CD4-positive, alpha-beta memory T cell (primary cell): ENCODE measurements around the gene TTC23L. TPM values are rescaled to one million over a fixed set of nuclear protein-coding genes. Genes with fewer than 3 reads are reported as not detected.

Experiments
- CTCF ChIA-PET: fragments of 350-600 bp; sonication (Branson Sonifier 250); formaldehyde crosslinking; loops from one replicate; lab custom pipeline; 2021; ENCODE audit warnings: inconsistent platforms; ENCODE audit not compliant: partially characterized antibody; lab: Charles Lee
- POLR2A ChIA-PET: fragments of 350-600 bp; sonication (Branson Sonifier 250); formaldehyde crosslinking; loops from one replicate; lab custom pipeline; 2021; ENCODE audit not compliant: partially characterized antibody; lab: Charles Lee
- DNase-seq, 5 donors: peaks; one replicate each; pipeline versions ENCODE4 v3.0.0 to v3.0.0-alpha.2; 2020 to 2022; ENCODE audit warnings: mixed read lengths in 1 of 5
- H3K27ac ChIP-seq: one replicate; pipeline ENCODE4 v1.7.0; 2013; ENCODE audit warnings: low read depth, low read length
- H3K27me3 ChIP-seq: 2 replicates; pipeline ENCODE4 v1.7.0; 2013; ENCODE audit warnings: mild to moderate bottlenecking, low read length, moderate library complexity; ENCODE audit not compliant: insufficient read depth
- H3K36me3 ChIP-seq: 2 replicates; pipeline ENCODE4 v1.7.0; 2013; ENCODE audit warnings: mild to moderate bottlenecking, low read length, moderate library complexity; ENCODE audit not compliant: insufficient read depth
- H3K4me1 ChIP-seq: 2 replicates; pipeline ENCODE4 v1.7.0; 2013; ENCODE audit warnings: mild to moderate bottlenecking, low read length, moderate library complexity; ENCODE audit not compliant: insufficient read depth
- H3K4me3 ChIP-seq, 2 donors: one replicate each; pipeline ENCODE4 v1.7.0; 2013; ENCODE audit warnings: low read length in 2 of 2, mild to moderate bottlenecking in 1 of 2
- H3K9me3 ChIP-seq, 2 donors: one replicate each; pipeline ENCODE4 v1.7.0; 2013; ENCODE audit warnings: low read length in 2 of 2, control low read depth in 1 of 2; ENCODE audit not compliant: control insufficient read depth in 1 of 2
- H3K27ac Mint-ChIP-seq, 7 donors: one replicate each; pipeline ENCODE4 v1.8.0; 2020 to 2021; ENCODE audit warnings: mixed read lengths in 7 of 7, mild to moderate bottlenecking in 6 of 7, inconsistent platforms in 3 of 7, moderate library complexity in 3 of 7
- H3K27me3 Mint-ChIP-seq, 2 donors: one replicate each; pipeline ENCODE4 v1.8.0; 2020 to 2021; ENCODE audit warnings: mixed read lengths in 2 of 2
- H3K36me3 Mint-ChIP-seq, 2 donors: one replicate each; pipeline ENCODE4 v1.8.0; 2020 to 2021; ENCODE audit warnings: mixed read lengths in 2 of 2, inconsistent platforms in 1 of 2, mild to moderate bottlenecking in 1 of 2
- H3K4me1 Mint-ChIP-seq, 4 donors: one replicate each; pipeline ENCODE4 v1.8.0; 2020 to 2021; ENCODE audit warnings: mixed read lengths in 4 of 4, mild to moderate bottlenecking in 1 of 4
- H3K4me3 Mint-ChIP-seq, 8 donors: one replicate each; pipeline ENCODE4 v1.8.0; 2020 to 2021; ENCODE audit warnings: mixed read lengths in 8 of 8, mild to moderate bottlenecking in 7 of 8, moderate library complexity in 6 of 8, inconsistent platforms in 3 of 8
- H3K9me3 Mint-ChIP-seq, 8 donors: one replicate each; pipeline ENCODE4 v1.8.0; 2020 to 2021; ENCODE audit warnings: mixed read lengths in 8 of 8, mild to moderate bottlenecking in 5 of 8, inconsistent platforms in 3 of 8, moderate library complexity in 1 of 8
- intact Hi-C: fragments of 100-400 bp; cut with micrococcal nuclease; formaldehyde crosslinking; loops from one replicate; pipeline ENCODE4 v1.15.1; 2023
- polyA plus RNA-seq, 2 donors: library from polyadenylated mRNA; unstranded; fragments of 300-500 nt; fragmentation: Illumina TruSeq; gene quantifications; one replicate each; pipeline ENCODE4 v1.2.3, GENCODE V29; 2021
- total RNA-seq, 2 experiments: library from RNA; stranded (reverse); gene quantifications; one replicate each; pipeline ENCODE4 v1.2.3, GENCODE V29; 2021

The TTC23L gene
- total and polyA plus RNA-seq, 4 experiments from 2014 or later = 0.47 TPM; not detected in 3

DNA sequence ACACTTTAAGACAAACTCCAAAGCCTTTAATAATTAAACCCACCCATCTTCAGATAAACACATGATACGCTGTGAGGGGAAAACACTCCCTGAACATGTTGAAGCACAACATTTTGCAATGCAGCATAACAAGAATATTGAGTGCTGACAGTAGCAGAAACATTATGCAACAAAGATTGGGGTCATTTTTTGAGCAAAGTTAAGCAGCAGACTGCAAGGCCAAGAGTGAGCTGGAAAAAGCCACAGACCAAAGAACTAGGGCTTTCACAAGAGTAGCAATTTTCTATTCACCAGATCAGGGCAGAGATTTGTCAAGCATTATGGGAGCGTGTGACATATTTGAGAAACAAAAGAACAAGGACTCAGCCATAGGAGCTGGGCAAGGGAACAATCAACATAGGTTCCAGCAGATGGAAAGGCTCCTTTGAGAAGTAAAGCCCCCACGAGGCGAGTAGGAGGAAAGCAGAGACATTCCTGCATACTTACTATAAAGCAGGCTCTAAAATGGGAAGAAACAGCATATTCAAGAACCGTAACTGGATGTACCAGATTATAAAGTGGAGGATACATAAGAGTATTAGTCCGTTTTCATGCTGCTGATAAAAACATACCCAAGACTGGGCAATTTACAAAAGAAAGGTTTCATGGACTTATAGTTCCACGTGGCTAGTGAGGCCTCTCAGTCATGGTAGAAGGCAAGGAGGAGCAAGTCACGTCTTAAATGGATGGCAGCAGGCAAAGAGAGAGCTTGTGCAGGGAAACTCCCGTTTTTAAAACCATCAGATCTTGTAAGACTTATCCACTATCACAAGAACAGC is 4.8 kb upstream of the TTC23L start:
- intact Hi-C loops = no loop called here
- Histone ChIP-seq H3K27me3 (no peaks in the 10 kb centered on the region), H3K4me1 (peaks cover 7% of the 10 kb centered on the region), H3K9me3 (no peaks in the 10 kb centered on the region), H3K36me3 (no peaks in the 10 kb centered on the region), H3K4me3 (no peak overlapping the region), H3K27ac (no peak overlapping the region)
- H3K36me3 Mint-ChIP-seq = peaks cover 0 to 1% of the 10 kb centered on the region in 2 donors
- POLR2A ChIA-PET = no interaction called here
- CTCF ChIA-PET = interaction anchor here (1.1 kb wide), 1 partner anchor 13 kb away, joined by 3 read pairs; no protein-coding TSS in a partner anchor
- peak overlapping the region in 1 of 7 donors; percentile 85 for H3K27ac Mint-ChIP-seq
- peaks cover 2 to 10% (median 6%) of the 10 kb centered on the region in 4 donors for H3K4me1 Mint-ChIP-seq
- DNase-seq = no peak
- H3K4me3 Mint-ChIP-seq = no peak overlapping the region
- no peaks in the 10 kb centered on the region for H3K27me3 Mint-ChIP-seq
- H3K9me3 Mint-ChIP-seq = peaks cover 0 to 2% (median 0%) of the 10 kb centered on the region in 8 donors

DNA sequence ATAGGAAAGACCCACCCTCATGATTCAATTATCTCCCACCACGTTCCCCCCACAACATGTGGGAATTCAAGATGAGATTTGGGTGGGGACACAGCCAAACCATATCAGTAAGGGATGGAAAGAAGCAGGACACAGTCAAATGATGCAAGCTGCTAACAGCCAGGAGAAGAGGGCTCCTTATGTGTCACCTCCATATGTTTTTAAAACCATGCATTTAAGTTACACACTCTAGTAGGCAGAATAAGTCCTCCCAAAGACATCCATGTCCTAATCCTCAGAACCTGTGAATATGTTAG is 4.2 kb upstream of the TTC23L start:
- peaks cover 0 to 2% (median 0%) of the 10 kb centered on the region in 8 donors for H3K9me3 Mint-ChIP-seq

DNA sequence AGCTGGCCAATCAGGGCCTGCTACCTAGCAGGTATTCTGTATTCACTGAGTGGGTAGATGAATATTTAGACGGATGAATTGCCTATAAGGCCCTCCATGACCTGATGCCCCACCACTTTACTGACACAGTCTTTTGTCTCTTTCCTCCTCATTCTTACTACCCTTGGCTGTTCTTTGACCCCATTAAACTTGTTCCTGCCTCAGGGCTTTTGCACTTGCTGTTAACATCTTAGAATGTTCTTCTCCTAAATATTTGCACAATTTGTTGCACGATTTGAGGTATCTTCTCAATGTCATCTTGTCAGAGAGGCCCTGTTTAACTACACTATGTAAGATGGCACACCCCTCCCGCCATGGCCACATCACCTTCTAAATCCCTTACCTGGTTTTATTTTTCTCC is 3.3 kb upstream of the TTC23L start:
- H3K36me3 Mint-ChIP-seq = peaks cover 0 to 5% of the 10 kb centered on the region in 2 donors
- peaks cover 4 to 16% (median 10%) of the 10 kb centered on the region in 4 donors for H3K4me1 Mint-ChIP-seq
- H3K27me3 Mint-ChIP-seq = no peaks in the 10 kb centered on the region
- Histone ChIP-seq H3K4me1 (peaks cover 13% of the 10 kb centered on the region), H3K27me3 (no peaks in the 10 kb centered on the region), H3K9me3 (no peaks in the 10 kb centered on the region), H3K27ac (no peak overlapping the region), H3K4me3 (no peak overlapping the region), H3K36me3 (no peaks in the 10 kb centered on the region)
- no peak for DNase-seq
- intact Hi-C loops = loop anchor here (5.0 kb wide), 1 partner anchor 1317 kb away; the partner anchor contains the start of genes LMBRD2 and SKP2
- H3K27ac Mint-ChIP-seq = no peak overlapping the region
- H3K9me3 Mint-ChIP-seq = peaks cover 0 to 4% (median 0%) of the 10 kb centered on the region in 8 donors
- ChIA-PET CTCF (interaction anchor here (1.1 kb wide), 1 partner anchor 12 kb away, joined by 3 read pairs; no protein-coding TSS in a partner anchor), POLR2A (no interaction called here)
- H3K4me3 Mint-ChIP-seq = no peak overlapping the region

More for the DNA sequence above, 4.2 kb upstream of the TTC23L start:
- Mint-ChIP-seq H3K27me3 (no peaks in the 10 kb centered on the region), H3K4me1 (peaks cover 4 to 16% (median 10%) of the 10 kb centered on the region in 4 donors), H3K36me3 (peaks cover 0 to 5% of the 10 kb centered on the region in 2 donors), H3K4me3 (no peak overlapping the region), H3K27ac (no peak overlapping the region)
- CTCF ChIA-PET = interaction anchor here (1.1 kb wide), 1 partner anchor 12 kb away, joined by 3 read pairs; no protein-coding TSS in a partner anchor
- POLR2A ChIA-PET = no interaction called here
- intact Hi-C loops = loop anchor here (5.0 kb wide), 1 partner anchor 1318 kb away; the partner anchor contains the start of genes LMBRD2 and SKP2
- H3K36me3 ChIP-seq = no peaks in the 10 kb centered on the region
- peaks cover 12% of the 10 kb centered on the region for H3K4me1 ChIP-seq
- H3K9me3 ChIP-seq = no peaks in the 10 kb centered on the region
- no peak overlapping the region for H3K27ac ChIP-seq
- H3K27me3 ChIP-seq = no peaks in the 10 kb centered on the region
- no peak overlapping the region for H3K4me3 ChIP-seq
- DNase-seq = no peak

DNA sequence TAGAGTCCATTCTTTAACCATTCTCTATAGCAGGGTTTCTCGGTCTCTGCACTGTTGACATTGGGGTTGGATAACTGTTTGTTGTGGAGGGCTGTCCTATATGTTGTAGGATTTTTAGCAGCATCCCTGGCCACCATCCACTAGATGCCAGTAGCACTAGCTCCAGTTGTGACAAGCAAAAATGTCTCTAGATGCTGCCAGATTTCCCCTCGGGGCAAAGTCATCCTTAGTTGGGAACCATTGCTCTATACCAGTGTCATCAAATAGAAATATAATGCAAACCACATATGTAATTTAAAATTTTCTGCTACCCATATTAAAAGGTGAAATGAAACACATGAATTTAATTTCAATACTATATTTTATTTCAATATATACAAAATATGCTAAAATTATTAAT is 2.9 kb downstream of the TTC23L start:
- H3K4me3 Mint-ChIP-seq = no peak overlapping the region
- POLR2A ChIA-PET = no interaction called here
- H3K4me3 ChIP-seq = no peak overlapping the region
- intact Hi-C loops = no loop called here
- H3K27me3 ChIP-seq = no peaks in the 10 kb centered on the region
- H3K27ac Mint-ChIP-seq = no peak overlapping the region
- H3K36me3 ChIP-seq = no peaks in the 10 kb centered on the region
- peaks cover 4 to 16% (median 10%) of the 10 kb centered on the region in 4 donors for H3K4me1 Mint-ChIP-seq
- no peak for DNase-seq
- CTCF ChIA-PET = no interaction called here
- H3K27ac ChIP-seq = no peak overlapping the region
- H3K9me3 ChIP-seq = no peaks in the 10 kb centered on the region
- peaks cover 3 to 7% of the 10 kb centered on the region in 2 donors for H3K27me3 Mint-ChIP-seq
- peaks cover 3 to 5% of the 10 kb centered on the region in 2 donors for H3K36me3 Mint-ChIP-seq
- peaks cover 0 to 2% (median 0%) of the 10 kb centered on the region in 8 donors for H3K9me3 Mint-ChIP-seq
- peaks cover 13% of the 10 kb centered on the region for H3K4me1 ChIP-seq

DNA sequence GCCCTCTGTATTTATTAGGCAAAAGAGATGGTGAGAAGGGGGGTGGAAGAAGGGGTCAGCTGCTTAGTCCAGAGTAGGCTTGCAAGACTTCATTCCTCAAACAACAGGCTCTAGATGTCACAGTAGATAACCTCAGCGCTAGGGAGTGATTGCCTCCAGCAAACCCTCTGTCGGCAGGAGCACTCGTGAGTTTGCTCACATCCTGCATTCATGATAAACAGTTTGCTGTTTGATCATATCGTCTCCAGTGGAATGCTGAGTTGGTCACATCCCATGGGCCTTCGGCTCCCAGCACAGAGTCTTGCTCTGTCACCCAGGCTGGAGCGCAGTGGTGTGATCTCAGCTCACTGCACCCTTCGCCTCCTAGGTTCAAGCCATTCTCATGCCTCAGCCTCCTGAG is 3.6 kb downstream of the TTC23L start:
- Histone ChIP-seq H3K4me1 (peaks cover 13% of the 10 kb centered on the region), H3K4me3 (no peak overlapping the region), H3K27ac (no peak overlapping the region), H3K9me3 (no peaks in the 10 kb centered on the region), H3K27me3 (no peaks in the 10 kb centered on the region), H3K36me3 (no peaks in the 10 kb centered on the region)
- DNase-seq = no peak
- intact Hi-C loops = no loop called here
- CTCF ChIA-PET = no interaction called here
- Mint-ChIP-seq H3K4me3 (no peak overlapping the region), H3K4me1 (peaks cover 4 to 16% (median 10%) of the 10 kb centered on the region in 4 donors), H3K27ac (no peak overlapping the region), H3K27me3 (peaks cover 3 to 7% of the 10 kb centered on the region in 2 donors), H3K9me3 (peaks cover 0 to 2% (median 0%) of the 10 kb centered on the region in 8 donors), H3K36me3 (peaks cover 3 to 5% of the 10 kb centered on the region in 2 donors)
- POLR2A ChIA-PET = no interaction called here

DNA sequence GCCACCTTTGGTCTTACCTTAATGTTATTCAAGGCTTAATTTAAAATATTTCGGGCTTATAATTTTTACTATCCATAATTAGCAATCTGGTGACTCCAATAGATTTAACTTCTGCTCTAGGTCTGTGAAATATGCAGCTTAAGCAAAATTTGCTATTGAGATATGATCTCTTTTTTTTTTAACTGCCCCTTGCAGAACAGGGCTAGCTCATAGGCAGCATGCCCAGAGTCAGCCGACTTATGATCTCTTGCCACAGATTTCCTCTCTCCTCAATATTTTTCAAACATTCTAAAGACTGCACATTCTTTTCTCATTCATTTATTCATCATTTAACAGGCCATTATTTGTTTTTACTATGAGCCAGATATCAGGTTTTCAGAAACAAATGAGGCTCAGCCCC is 4.5 kb downstream of the TTC23L start:
- no peaks in the 10 kb centered on the region for H3K36me3 ChIP-seq
- H3K9me3 Mint-ChIP-seq = peaks cover 0 to 2% (median 0%) of the 10 kb centered on the region in 8 donors
- peaks cover 3 to 5% of the 10 kb centered on the region in 2 donors for H3K36me3 Mint-ChIP-seq
- H3K4me1 Mint-ChIP-seq = peaks cover under 1 to 12% (median 9%) of the 10 kb centered on the region in 4 donors
- intact Hi-C loops = no loop called here
- DNase-seq = no peak
- H3K4me1 ChIP-seq = peaks cover 9% of the 10 kb centered on the region
- H3K27ac ChIP-seq = no peak overlapping the region
- no peak overlapping the region for H3K4me3 Mint-ChIP-seq
- no peak overlapping the region for H3K27ac Mint-ChIP-seq
- CTCF ChIA-PET = no interaction called here
- POLR2A ChIA-PET = no interaction called here
- H3K9me3 ChIP-seq = no peaks in the 10 kb centered on the region
- H3K4me3 ChIP-seq = no peak overlapping the region
- H3K27me3 ChIP-seq = no peaks in the 10 kb centered on the region
- peaks cover 6 to 7% of the 10 kb centered on the region in 2 donors for H3K27me3 Mint-ChIP-seq

DNA sequence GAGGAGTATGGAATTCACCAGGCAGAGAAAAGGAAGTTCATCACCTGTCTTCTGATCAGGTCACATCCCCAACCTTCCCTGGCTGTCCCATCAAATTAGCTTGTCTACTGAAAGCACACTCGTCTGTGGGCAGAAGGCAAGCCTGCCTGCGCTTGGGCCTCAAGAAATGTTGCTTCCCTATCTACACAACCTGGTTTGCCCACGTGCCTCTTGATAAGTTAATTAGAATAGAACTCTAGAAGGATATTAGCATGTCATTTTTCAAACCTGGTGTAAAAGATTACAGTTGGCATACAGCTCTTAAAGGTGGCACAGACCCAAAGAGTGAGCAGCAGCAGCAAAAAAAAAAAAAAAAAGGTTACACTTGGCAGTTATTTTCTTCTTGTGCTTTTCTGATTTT is 5.1 kb downstream of the TTC23L start:
- no peaks in the 10 kb centered on the region for H3K9me3 ChIP-seq
- no peaks in the 10 kb centered on the region for H3K36me3 ChIP-seq
- intact Hi-C loops = no loop called here
- Mint-ChIP-seq H3K27me3 (peaks cover 7 to 8% of the 10 kb centered on the region in 2 donors), H3K4me3 (no peak overlapping the region), H3K27ac (no peak overlapping the region), H3K9me3 (peaks cover 0 to 4% (median 0%) of the 10 kb centered on the region in 8 donors), H3K4me1 (peaks cover 0 to 6% (median 6%) of the 10 kb centered on the region in 4 donors), H3K36me3 (peaks cover 3% of the 10 kb centered on the region in 2 donors)
- no peak overlapping the region for H3K4me3 ChIP-seq
- ChIA-PET POLR2A (interaction anchor here (0.6 kb wide), 1 partner anchor 962 kb away, joined by 3 read pairs; no protein-coding TSS in a partner anchor), CTCF (no interaction called here)
- DNase-seq = no peak
- H3K27ac ChIP-seq = no peak overlapping the region
- peaks cover 6% of the 10 kb centered on the region for H3K4me1 ChIP-seq
- no peaks in the 10 kb centered on the region for H3K27me3 ChIP-seq
